Sigmoid colon (tissue), 4 donors: ENCODE data around the gene VIT.

Source experiments
- EP300 ChIP-seq, 4 donors: sonication (generic); formaldehyde crosslinking; IDR thresholded peaks; one replicate each; pipeline ENCODE4 v1.6.1; 2017; ENCODE audit warnings: antibody characterized with exemption in 4 of 4
- POLR2AphosphoS5 ChIP-seq, 4 donors: sonication (generic); formaldehyde crosslinking; IDR thresholded peaks; one replicate each; pipeline ENCODE4 v1.6.1; 2017; ENCODE audit warnings: antibody characterized with exemption in 4 of 4
- TF ChIP-seq, protein P1 (sequence below), 4 experiments: fragments of 450-650 bp in 3 of 4; fragments of 200-600 bp in 1 of 4; IDR thresholded peaks; one replicate each; pipeline ENCODE4 v1.5.1; 2016 to 2019; ENCODE audit warnings: antibody characterized with exemption in 4 of 4, mild to moderate bottlenecking in 3 of 4, moderate library complexity in 2 of 4

DNA sequence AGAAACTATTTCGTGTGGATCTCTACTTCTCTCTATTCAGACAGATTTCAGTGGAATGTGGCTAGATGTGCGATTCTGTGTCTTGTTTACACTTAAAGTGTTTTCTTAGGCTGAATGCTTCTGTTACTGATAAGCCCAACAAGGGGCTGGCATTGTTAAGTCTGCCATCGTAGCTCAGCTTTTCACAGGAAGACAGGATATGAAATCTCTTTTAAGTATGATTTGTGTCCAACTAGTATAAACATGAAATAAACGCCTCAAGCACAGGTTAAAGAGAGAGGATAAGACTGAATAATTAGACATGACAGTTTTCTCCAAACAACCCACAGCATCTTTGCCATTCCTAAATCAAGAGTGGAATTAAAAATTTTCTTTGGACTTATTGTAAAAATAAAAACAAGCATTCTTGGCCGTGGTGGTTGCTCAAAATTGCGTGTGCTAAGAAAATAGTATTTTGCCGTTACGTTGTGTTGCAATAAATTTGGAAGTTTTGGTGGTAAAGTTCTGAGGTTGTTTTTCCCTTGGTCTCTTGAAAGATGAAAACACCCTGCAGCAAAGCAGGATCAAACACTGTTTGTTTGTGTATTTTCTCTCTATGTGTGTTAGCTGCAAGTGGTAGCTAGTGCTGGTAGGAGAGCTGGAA lies 1.0 kb downstream of the VIT start:
- TF ChIP-seq, protein P1, sequence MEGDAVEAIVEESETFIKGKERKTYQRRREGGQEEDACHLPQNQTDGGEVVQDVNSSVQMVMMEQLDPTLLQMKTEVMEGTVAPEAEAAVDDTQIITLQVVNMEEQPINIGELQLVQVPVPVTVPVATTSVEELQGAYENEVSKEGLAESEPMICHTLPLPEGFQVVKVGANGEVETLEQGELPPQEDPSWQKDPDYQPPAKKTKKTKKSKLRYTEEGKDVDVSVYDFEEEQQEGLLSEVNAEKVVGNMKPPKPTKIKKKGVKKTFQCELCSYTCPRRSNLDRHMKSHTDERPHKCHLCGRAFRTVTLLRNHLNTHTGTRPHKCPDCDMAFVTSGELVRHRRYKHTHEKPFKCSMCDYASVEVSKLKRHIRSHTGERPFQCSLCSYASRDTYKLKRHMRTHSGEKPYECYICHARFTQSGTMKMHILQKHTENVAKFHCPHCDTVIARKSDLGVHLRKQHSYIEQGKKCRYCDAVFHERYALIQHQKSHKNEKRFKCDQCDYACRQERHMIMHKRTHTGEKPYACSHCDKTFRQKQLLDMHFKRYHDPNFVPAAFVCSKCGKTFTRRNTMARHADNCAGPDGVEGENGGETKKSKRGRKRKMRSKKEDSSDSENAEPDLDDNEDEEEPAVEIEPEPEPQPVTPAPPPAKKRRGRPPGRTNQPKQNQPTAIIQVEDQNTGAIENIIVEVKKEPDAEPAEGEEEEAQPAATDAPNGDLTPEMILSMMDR (IDR thresholded peaks at IDR 0.05) = no peak
- no peak for TF ChIP-seq EP300 (IDR thresholded peaks at IDR 0.05)
- TF ChIP-seq POLR2AphosphoS5 (IDR thresholded peaks at IDR 0.05) = no peak
